K562 (cell line): ENCODE results near the gene CACTIN. TPM values are rescaled to one million over a fixed set of nuclear protein-coding genes. Genes with fewer than 3 reads are reported as not detected.
A peak's percentile ranks its signal among the peaks of the same experiment; 100 is the strongest.

Experiments
- ATF1 ChIP-seq, 2 experiments: fragments of 450-650 bp in 1 of 2; IDR thresholded peaks; 2 replicates each; pipeline ENCODE4 v1.6.1; 2016; ENCODE audit warnings: missing compliant biosample characterization in 1 of 2, missing genetic modification characterization in 1 of 2
- GTF2E2 ChIP-seq: fragments of 200-800 bp; sonication (Bioruptor generic); IDR thresholded peaks from 2 replicates; pipeline ENCODE4 v1.6.1; 2016; ENCODE audit warnings: missing genetic modification characterization, missing compliant biosample characterization
- KAT7 ChIP-seq: sonication (generic); formaldehyde crosslinking; IDR thresholded peaks from 2 replicates; pipeline ENCODE4 v1.8.0; 2022; ENCODE audit warnings: missing genetic modification reagents, mild to moderate bottlenecking, borderline replicate concordance
- MCM3 ChIP-seq: fragments of 450-650 bp; IDR thresholded peaks from 2 replicates; pipeline ENCODE4 v1.6.1; 2016
- MEIS2 ChIP-seq: fragments of 450-650 bp; IDR thresholded peaks from 2 replicates; pipeline ENCODE4 v1.6.1; 2014; ENCODE audit warnings: mild to moderate bottlenecking; ENCODE audit not compliant: partially characterized antibody
- MTA1 ChIP-seq: fragments of 450-650 bp; IDR thresholded peaks from 2 replicates; pipeline ENCODE4 v1.6.1; 2017; ENCODE audit warnings: borderline replicate concordance
- MYC ChIP-seq, 2 experiments: fragments of 250-450 bp in 1 of 2; sonication (Bioruptor Pico) in 1 of 2; IDR thresholded peaks; 2 replicates each; pipeline versions ENCODE4 v1.5.1 to v1.6.1; 2012 to 2021; ENCODE audit warnings: low read depth in 2 of 2, borderline replicate concordance in 1 of 2, improper control_type of control experiment in 1 of 2, low read length in 1 of 2, mild to moderate bottlenecking in 1 of 2, moderate library complexity in 1 of 2
- NFE2 ChIP-seq: IDR thresholded peaks from 2 replicates; pipeline ENCODE4 v1.6.1; 2014; ENCODE audit warnings: antibody characterized with exemption, low read depth
- SPI1 ChIP-seq: IDR thresholded peaks from 2 replicates; pipeline ENCODE4 v1.6.1; 2011; ENCODE audit warnings: low read depth, low read length, control low read depth, borderline replicate concordance
- SRF ChIP-seq, 2 experiments: fragments of 250-450, 450-650 bp in 1 of 2; sonication (Bioruptor Pico) in 1 of 2; sonication (generic) in 1 of 2; formaldehyde crosslinking; IDR thresholded peaks; 2 replicates each; pipeline versions ENCODE4 v1.5.0 to v1.5.1; 2020 to 2022; ENCODE audit warnings: mild to moderate bottlenecking in 1 of 2, missing genetic modification reagents in 1 of 2
- TEAD2 ChIP-seq: fragments of 450-650 bp; IDR thresholded peaks from 2 replicates; pipeline ENCODE4 v1.6.1; 2016; ENCODE audit warnings: missing genetic modification characterization, control low read depth, missing compliant biosample characterization
- WHSC1 ChIP-seq: IDR thresholded peaks from one replicate; pipeline ENCODE4 v1.6.1; 2012; ENCODE audit warnings: low read length, control low read depth, inconsistent platforms
- ZC3H4 ChIP-seq: sonication (generic); formaldehyde crosslinking; IDR thresholded peaks from 2 replicates; pipeline ENCODE4 v1.9.0; 2021; ENCODE audit warnings: missing genetic modification reagents, borderline replicate concordance
- ZFPM2 ChIP-seq: fragments of 250-450 bp; sonication (Bioruptor Pico); IDR thresholded peaks from 2 replicates; pipeline ENCODE4 v1.5.1; 2022; ENCODE audit warnings: mild to moderate bottlenecking
- ZKSCAN3 ChIP-seq: fragments of 250-450 bp; sonication (Bioruptor Pico); IDR thresholded peaks from 2 replicates; pipeline ENCODE4 v1.4.0; 2020
- ZNF217 ChIP-seq: sonication (generic); formaldehyde crosslinking; IDR thresholded peaks from 2 replicates; pipeline ENCODE4 v1.8.0; 2022; ENCODE audit warnings: mild to moderate bottlenecking, missing genetic modification reagents
- polyA plus RNA-seq, 8 experiments: library from polyadenylated mRNA; depleted of rRNA in 4 of 8; stranded (reverse) in 5 of 8; unstranded in 3 of 8; fragments of >200 nt; fragmentation: Nextera tagmentation in 2 of 8; fragmentation: Illumina TruSeq in 1 of 8; extraction: Ambion mirVana in 2 of 8; extraction: Trizol in 1 of 8; gene quantifications; 2 replicates each; pipeline versions ENCODE4 v1.2.1 to v1.2.3, GENCODE V29; 2011 to 2014; ENCODE audit warnings: inconsistent platforms in 1 of 8, missing spikeins in 1 of 8
- total RNA-seq, 7 experiments: library from RNA; depleted of rRNA in 6 of 7; stranded (reverse); fragments of >200 nt in 6 of 7; fragmentation: Illumina TruSeq in 2 of 7; extraction: Trizol in 2 of 7; gene quantifications; 2 replicates each; pipeline versions ENCODE4 v1.2.1 to v1.2.3, GENCODE V29; 2011 to 2021; ENCODE audit warnings: low replicate concordance in 1 of 7
- TF ChIP-seq, protein P1 (sequence below): fragments of 200-400 bp; formaldehyde crosslinking; IDR thresholded peaks from 2 replicates; pipeline ENCODE4 v1.6.1; 2017; ENCODE audit warnings: mild to moderate bottlenecking, low read depth, low read length, moderate library complexity
- TF ChIP-seq, protein P2 (sequence below): sonication (generic); formaldehyde crosslinking; IDR thresholded peaks from 2 replicates; pipeline ENCODE4 v1.8.1; 2023; ENCODE audit warnings: mild to moderate bottlenecking, missing genetic modification reagents, moderate library complexity
- TF ChIP-seq, protein P3 (sequence below): sonication (generic); formaldehyde crosslinking; IDR thresholded peaks from 2 replicates; pipeline ENCODE4 v1.8.1; 2023; ENCODE audit warnings: mild to moderate bottlenecking, missing genetic modification reagents
- TF ChIP-seq, protein P4 (sequence below): fragments of 450-650 bp; formaldehyde crosslinking; IDR thresholded peaks from 2 replicates; pipeline ENCODE4 v1.4.0; 2020; ENCODE audit warnings: mild to moderate bottlenecking
- TF ChIP-seq, protein P5 (sequence below): fragments of 450-650 bp; formaldehyde crosslinking; IDR thresholded peaks from 2 replicates; pipeline ENCODE4 v1.4.0; 2022; ENCODE audit warnings: missing genetic modification characterization

The CACTIN gene
- total and polyA plus RNA-seq, 9 of the 15 experiments (the other 6 are each of a cell fraction or from before 2014, with no cell fraction given): 0.15 to 49.2 (median 15.0) TPM

DNA sequence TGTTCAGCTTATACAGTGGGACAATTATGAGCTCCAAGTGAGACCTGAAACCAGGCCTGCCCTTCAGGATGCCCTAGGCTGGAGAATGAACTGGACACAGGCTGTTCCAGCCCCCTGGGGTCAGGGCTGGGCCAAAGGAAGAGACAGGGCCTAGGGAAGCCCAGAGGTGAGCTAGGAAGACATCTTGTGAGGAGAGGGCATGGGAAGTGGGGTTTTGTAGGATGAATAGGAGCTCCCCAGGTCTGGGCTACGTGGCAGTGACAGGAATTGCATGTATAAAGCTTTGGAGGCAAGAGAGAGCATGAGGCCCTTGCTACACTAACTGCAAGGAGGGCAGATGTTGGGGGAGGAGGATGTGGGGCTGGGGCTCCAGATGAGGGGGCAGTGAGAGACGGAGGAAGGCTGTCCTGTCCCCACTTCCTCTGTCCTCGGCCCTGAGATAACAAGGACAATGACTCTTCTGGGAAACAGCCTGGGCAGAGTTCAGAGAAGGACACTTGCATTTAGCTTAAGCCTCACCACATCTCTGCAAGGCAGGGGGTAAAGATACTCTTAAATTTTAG lies 18.4 kb downstream of the CACTIN start (continued):
- TF ChIP-seq, protein P1, sequence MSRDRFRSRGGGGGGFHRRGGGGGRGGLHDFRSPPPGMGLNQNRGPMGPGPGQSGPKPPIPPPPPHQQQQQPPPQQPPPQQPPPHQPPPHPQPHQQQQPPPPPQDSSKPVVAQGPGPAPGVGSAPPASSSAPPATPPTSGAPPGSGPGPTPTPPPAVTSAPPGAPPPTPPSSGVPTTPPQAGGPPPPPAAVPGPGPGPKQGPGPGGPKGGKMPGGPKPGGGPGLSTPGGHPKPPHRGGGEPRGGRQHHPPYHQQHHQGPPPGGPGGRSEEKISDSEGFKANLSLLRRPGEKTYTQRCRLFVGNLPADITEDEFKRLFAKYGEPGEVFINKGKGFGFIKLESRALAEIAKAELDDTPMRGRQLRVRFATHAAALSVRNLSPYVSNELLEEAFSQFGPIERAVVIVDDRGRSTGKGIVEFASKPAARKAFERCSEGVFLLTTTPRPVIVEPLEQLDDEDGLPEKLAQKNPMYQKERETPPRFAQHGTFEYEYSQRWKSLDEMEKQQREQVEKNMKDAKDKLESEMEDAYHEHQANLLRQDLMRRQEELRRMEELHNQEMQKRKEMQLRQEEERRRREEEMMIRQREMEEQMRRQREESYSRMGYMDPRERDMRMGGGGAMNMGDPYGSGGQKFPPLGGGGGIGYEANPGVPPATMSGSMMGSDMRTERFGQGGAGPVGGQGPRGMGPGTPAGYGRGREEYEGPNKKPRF: no peak
- peak; percentile 43; the same call in 1 of the 2 replicates for TF ChIP-seq MYC (IDR thresholded peaks at IDR 0.05; ENCODE audit: low read depth, low read length)
- no peak for TF ChIP-seq MYC (CRISPR knock-in tag; IDR thresholded peaks at IDR 0.05; ENCODE audit: borderline replicate concordance, low read depth)
- peak; percentile 93 for TF ChIP-seq SPI1
- no peak for TF ChIP-seq ZNF217 (CRISPR knock-in tag)
- TF ChIP-seq, protein P2, sequence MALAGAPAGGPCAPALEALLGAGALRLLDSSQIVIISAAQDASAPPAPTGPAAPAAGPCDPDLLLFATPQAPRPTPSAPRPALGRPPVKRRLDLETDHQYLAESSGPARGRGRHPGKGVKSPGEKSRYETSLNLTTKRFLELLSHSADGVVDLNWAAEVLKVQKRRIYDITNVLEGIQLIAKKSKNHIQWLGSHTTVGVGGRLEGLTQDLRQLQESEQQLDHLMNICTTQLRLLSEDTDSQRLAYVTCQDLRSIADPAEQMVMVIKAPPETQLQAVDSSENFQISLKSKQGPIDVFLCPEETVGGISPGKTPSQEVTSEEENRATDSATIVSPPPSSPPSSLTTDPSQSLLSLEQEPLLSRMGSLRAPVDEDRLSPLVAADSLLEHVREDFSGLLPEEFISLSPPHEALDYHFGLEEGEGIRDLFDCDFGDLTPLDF (CRISPR knock-in tag): no peak
- no peak for TF ChIP-seq ZC3H4
- no peak for TF ChIP-seq MEIS2
- TF ChIP-seq, protein P3, sequence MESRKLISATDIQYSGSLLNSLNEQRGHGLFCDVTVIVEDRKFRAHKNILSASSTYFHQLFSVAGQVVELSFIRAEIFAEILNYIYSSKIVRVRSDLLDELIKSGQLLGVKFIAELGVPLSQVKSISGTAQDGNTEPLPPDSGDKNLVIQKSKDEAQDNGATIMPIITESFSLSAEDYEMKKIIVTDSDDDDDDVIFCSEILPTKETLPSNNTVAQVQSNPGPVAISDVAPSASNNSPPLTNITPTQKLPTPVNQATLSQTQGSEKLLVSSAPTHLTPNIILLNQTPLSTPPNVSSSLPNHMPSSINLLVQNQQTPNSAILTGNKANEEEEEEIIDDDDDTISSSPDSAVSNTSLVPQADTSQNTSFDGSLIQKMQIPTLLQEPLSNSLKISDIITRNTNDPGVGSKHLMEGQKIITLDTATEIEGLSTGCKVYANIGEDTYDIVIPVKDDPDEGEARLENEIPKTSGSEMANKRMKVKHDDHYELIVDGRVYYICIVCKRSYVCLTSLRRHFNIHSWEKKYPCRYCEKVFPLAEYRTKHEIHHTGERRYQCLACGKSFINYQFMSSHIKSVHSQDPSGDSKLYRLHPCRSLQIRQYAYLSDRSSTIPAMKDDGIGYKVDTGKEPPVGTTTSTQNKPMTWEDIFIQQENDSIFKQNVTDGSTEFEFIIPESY (CRISPR knock-in tag): no peak
- TF ChIP-seq ZKSCAN3: no peak
- TF ChIP-seq, protein P4, sequence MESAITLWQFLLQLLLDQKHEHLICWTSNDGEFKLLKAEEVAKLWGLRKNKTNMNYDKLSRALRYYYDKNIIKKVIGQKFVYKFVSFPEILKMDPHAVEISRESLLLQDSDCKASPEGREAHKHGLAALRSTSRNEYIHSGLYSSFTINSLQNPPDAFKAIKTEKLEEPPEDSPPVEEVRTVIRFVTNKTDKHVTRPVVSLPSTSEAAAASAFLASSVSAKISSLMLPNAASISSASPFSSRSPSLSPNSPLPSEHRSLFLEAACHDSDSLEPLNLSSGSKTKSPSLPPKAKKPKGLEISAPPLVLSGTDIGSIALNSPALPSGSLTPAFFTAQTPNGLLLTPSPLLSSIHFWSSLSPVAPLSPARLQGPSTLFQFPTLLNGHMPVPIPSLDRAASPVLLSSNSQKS: no peak
- TF ChIP-seq KAT7 (CRISPR knock-in tag): no peak
- peak in 1 of 2 experiments; percentile 16; a peak in 1 of 4 replicates for TF ChIP-seq SRF (CRISPR knock-in tag; IDR thresholded peaks at IDR 0.05)
- 0 out of 2 replicates have a peak, but pooled peaks have one; percentile 18 for TF ChIP-seq NFE2
- TF ChIP-seq, protein P5, sequence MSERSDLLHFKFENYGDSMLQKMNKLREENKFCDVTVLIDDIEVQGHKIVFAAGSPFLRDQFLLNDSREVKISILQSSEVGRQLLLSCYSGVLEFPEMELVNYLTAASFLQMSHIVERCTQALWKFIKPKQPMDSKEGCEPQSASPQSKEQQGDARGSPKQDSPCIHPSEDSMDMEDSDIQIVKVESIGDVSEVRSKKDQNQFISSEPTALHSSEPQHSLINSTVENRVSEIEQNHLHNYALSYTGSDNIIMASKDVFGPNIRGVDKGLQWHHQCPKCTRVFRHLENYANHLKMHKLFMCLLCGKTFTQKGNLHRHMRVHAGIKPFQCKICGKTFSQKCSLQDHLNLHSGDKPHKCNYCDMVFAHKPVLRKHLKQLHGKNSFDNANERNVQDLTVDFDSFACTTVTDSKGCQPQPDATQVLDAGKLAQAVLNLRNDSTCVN (CRISPR knock-in tag): peak; percentile 63; the same call in 1 of the 2 replicates
- no peak for TF ChIP-seq WHSC1
- no peak for TF ChIP-seq MTA1
- no peak for TF ChIP-seq MCM3
- no peak for TF ChIP-seq ZFPM2 (CRISPR knock-in tag)
- no peak for TF ChIP-seq ATF1 (CRISPR knock-in tag; IDR thresholded peaks at IDR 0.05)
- TF ChIP-seq ATF1 (tag; IDR thresholded peaks at IDR 0.05): peak; percentile 41; the same call in 1 of the 2 replicates
- TF ChIP-seq GTF2E2 (tag): 0 out of 2 replicates have a peak, but pooled peaks have one; percentile 33
- no peak for TF ChIP-seq TEAD2 (tag)
